ENCODE measurements around the gene RNF187.

The RNF187 gene

DNA sequence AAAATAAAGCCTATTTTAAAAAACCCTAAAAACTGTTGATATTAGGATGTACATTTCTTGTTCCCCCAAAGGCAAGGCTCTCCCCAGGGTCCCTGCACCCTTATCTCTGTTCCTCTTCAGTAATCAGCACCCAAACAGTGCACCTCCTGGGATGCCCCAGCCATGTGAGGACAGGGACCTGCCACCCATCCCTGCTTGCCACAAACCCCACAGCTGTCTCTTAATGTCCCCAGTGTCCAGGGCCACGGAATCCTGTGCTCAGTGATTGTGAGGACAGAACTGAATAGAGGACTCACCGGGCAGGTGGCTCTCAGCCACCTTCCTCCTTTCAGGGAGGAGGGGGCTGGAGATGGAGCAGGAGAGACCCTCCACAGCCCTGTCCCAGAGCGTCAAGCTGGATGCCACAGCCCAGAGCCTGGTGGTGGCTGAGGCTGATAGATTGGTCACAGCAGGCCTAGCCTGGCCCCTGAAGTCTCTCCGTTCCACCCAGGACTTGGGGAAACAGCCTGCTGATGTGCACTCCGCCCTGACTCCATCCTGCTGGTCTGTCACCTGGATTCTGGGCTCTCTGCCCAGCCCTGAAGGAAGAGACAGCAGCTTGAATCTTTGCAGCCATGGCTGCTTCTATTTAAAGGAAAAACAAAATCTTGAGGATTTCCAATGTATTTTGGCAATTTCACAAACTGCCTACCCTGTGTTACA lies 23.1 kb downstream of the RNF187 start:
- DNase-seq (ENCODE audit: low spot score), result peak; percentile 19
- Histone ChIP-seq H3K27ac (no peak overlapping the region), H3K4me3 (no peak overlapping the region)
- TF ChIP-seq, protein P1, sequence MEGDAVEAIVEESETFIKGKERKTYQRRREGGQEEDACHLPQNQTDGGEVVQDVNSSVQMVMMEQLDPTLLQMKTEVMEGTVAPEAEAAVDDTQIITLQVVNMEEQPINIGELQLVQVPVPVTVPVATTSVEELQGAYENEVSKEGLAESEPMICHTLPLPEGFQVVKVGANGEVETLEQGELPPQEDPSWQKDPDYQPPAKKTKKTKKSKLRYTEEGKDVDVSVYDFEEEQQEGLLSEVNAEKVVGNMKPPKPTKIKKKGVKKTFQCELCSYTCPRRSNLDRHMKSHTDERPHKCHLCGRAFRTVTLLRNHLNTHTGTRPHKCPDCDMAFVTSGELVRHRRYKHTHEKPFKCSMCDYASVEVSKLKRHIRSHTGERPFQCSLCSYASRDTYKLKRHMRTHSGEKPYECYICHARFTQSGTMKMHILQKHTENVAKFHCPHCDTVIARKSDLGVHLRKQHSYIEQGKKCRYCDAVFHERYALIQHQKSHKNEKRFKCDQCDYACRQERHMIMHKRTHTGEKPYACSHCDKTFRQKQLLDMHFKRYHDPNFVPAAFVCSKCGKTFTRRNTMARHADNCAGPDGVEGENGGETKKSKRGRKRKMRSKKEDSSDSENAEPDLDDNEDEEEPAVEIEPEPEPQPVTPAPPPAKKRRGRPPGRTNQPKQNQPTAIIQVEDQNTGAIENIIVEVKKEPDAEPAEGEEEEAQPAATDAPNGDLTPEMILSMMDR (IDR thresholded peaks at IDR 0.05), result no peak

DNA sequence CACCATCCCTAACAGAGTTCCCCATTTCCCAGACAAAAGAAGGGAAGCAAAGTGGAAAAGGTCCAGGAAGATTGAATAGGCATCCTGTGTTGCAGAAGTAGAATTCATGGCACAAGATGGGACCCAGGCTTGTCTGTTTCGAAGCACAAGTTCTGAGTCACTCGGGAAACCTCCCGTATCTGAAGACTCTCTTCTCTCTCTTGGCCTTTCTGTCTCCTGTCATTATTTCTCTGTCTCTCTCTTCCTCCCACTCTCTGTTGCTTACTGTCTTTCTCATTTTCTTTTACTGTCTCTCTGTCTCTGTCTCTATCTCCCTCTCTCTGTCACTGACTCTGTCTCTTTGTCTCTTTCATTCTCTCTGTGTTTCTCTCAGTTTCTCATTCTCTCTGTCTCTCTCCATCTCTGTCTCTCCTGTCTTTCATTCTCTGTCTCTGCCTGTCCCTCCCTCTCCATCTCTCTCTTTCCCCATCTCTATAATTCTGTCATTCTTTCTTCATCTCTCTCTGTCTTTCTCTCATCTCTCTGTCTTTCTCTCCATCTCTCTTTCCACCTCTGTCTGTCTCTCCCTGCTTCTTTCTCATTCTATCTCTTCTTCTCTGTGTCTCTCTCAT lies 23.7 kb downstream of the RNF187 start:
- Histone ChIP-seq H3K27ac (no peak overlapping the region), H3K4me3 (no peak overlapping the region)
- TF ChIP-seq, protein P1 (IDR thresholded peaks at IDR 0.05), result no peak
- DNase-seq (ENCODE audit: low spot score), result no peak

DNA sequence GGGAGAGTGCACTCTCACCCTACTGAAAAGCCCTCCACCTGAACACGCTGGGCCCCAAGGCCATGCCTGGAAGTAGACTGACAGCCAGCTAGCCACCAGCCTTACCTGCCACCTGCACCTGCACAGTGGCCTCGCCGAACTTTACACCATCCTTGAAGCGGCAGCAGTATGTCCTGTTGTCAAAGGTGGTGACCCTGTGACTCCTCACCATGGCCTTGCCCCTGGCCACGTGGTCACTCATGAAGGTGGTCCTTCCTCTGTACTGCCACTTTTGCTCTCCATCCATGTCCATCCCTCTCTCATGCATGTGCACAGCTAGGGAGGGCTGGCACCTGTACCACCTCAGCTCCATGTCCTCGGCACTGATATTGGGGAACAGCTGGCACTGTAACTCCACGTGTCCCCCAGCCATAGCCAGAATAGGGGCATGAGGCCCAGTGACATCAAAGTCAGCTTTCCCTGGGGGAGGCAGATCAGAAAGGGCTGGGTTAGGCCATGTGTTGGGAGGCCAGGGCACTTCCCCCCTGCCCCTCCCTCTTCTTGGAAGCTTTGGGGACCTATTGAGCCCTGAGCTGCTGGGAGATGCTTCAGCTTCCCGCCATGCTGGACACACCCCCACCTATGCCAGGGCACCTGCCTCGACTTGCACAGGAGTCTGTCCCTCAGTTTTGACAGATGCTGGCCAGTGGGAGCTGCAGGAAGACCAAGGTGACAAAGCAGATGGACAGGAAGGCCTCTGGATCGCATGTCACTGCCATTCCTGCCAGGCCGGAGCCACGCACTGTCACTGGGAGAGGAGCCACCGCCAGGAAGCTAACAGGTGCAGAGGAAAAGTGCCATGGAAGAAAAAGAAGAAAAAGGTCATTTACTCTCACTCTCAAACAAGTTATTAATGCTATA lies 24.6 kb downstream of the RNF187 start:
- Histone ChIP-seq H3K27ac (no peak overlapping the region), H3K4me3 (no peak overlapping the region)
- peak; percentile 33 for DNase-seq (ENCODE audit: low spot score)
- TF ChIP-seq, protein P1 (IDR thresholded peaks at IDR 0.05), result no peak

DNA sequence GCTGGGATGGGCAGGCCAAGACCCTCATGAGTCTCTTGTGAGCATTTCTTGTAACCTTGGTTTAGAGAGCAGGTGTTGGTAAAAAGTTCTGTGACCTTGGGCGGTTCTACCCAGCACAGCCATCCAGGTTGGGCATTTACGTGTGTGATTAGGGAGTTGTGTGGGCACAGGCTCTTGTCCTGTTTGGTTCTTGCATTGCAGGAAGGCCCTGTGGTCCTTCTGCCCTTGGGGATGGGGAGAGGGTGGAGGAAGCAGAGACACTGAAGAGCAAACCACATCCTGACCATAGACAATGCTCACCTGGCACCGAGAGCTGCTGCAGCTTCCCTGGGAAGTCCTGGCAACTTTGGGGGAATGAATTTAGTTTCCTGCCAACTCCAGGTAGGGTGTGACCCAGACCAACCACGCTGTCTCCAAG lies 25.6 kb downstream of the RNF187 start:
- peak; percentile 50 for DNase-seq (ENCODE audit: low spot score)
- Histone ChIP-seq H3K27ac (no peak overlapping the region), H3K4me3 (no peak overlapping the region)
- TF ChIP-seq, protein P1 (IDR thresholded peaks at IDR 0.05), result no peak

DNA sequence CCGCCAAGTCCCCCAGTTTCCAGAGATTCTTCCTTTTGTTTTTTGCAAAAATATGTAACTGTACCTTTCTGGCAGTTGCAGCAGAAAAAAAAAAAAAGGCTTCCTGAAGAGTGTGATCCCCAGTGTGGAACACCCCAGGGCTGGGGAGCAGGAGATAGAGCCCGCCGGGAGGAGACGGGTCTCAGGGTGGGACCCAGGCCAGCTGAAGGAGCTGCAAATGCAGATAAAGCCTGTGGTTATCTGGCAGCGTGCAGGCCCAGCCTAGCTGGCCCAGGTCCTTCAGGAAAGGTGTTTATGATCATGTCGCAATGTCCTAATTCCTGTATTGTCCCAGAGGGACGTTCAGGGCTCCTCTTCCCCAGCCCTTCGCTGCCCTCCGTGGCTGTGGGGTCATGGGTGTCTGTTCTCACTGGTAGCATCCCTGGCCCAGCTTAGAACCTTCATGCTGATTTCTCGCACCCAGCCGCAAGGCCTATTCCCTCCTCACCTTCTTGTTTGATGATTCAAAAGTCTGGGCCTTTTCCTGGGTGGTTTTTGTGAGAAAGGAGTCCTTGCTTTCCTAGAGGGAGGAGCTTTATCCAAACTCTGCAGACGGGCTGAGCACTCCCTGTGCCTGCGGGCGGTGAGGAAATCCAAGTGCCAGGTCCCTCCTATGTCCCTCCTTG lies 26.2 kb downstream of the RNF187 start:
- peak; percentile 35 for DNase-seq (ENCODE audit: low spot score)
- no peak overlapping the region for H3K27ac ChIP-seq
- TF ChIP-seq, protein P1 (IDR thresholded peaks at IDR 0.05), result no peak
- H3K4me3 ChIP-seq, result no peak overlapping the region

DNA sequence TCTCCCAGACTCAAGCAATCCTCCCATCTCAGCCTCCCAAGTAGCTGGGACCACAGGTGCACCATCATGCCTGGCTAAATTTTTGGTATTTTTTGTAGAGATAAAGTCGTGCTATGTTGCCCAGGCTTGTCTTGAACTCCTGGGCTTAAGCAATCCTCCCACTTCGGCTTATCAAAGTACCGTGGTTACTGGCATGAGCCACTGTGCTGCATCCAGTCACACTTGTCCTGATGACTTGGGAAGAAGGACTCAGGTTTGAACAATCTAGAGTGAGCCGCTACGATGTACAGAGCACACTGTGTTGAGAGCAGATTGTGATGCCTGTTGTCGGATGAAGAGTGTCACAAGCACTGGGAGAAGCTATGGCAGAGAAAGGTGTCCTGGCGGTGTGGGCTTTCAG lies 27.2 kb downstream of the RNF187 start:
- DNase-seq (ENCODE audit: low spot score), result no peak
- Histone ChIP-seq H3K4me3 (no peak overlapping the region), H3K27ac (no peak overlapping the region)
- TF ChIP-seq, protein P1 (IDR thresholded peaks at IDR 0.05), result no peak
